ENCODE measurements around the gene COL6A2.

Gene COL6A2

DNA sequence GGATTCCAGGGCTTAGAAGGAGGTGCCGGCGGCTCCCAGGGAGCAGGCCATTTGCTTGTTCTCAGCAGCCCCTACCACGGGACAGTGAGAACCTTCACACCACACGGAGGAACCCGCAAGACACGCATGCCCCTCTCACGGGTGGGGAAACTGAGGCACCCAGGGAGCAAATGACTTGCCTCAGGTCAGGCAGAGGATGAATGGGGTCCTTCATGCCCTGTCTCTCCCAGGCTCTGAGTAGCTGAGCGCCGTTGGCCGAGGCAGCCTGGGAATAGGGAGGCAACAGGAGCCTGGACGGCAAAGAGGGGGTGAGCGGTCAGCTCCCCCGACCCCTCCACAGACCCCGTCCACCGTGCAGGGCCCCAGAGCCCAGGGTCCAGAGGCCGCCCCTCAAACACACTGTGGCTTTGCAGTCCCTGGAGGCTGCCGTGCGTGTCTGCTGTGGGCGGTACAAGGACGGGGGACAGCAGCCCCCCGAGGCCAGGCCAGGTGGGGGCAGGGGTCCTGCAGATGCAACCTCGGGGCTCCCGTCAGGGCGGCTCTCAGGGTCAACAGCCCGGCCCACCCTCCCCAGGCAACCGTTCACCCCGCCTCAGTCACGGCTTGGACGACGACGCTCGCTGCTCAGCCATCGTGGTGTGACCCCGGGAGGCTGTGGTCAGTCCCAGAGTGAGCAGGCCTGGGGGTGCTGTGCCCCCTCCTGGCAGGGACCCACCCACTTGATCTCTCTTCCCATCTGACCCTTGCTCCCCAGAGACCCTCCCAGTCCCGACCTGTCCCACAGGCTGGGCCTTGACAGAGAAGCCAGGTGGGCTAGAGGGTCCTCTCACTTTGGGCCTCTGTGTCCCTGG is 15.8 kb upstream of the COL6A2 start:
- peaks cover 8% of the 10 kb centered on the region for H3K9me3 ChIP-seq (ENCODE audit: insufficient read depth, low read depth, low read length)
- no peak overlapping the region for H4K12ac ChIP-seq (ENCODE audit: low read depth, low read length)
- H2AK5ac ChIP-seq (ENCODE audit: low read length) = no peak overlapping the region
- H3K14ac ChIP-seq (ENCODE audit: low read length) = no peak overlapping the region
- no peak overlapping the region for H4K8ac ChIP-seq (ENCODE audit: low read depth, low read length)
- no CpG with 5 or more reads among the region's 35 CpGs for WGBS (ENCODE audit: extremely low coverage, insufficient coverage, insufficient read length)
- no peak overlapping the region for H3K18ac ChIP-seq (ENCODE audit: low read length)
- H3K4me1 ChIP-seq (ENCODE audit: control insufficient read depth in 1 of 2, insufficient read depth in 2 of 2, low read length in 2 of 2) = peaks cover 2 to 9% of the 10 kb centered on the region in 2 experiments
- no peak overlapping the region for H3K9ac ChIP-seq (ENCODE audit: low read length)
- no peak overlapping the region for H2BK12ac ChIP-seq (ENCODE audit: low read length)
- no peak overlapping the region for H3K4me3 ChIP-seq (ENCODE audit: low read depth, low read length)
- no peak overlapping the region for H3K4ac ChIP-seq (ENCODE audit: low read depth, low read length)
- no peak overlapping the region for H3K4me2 ChIP-seq (ENCODE audit: low read length)
- H3K27ac ChIP-seq (ENCODE audit: low read depth, low read length) = no peak overlapping the region
- no peaks in the 10 kb centered on the region for H3K79me1 ChIP-seq (ENCODE audit: low read length)
- H2BK5ac ChIP-seq (ENCODE audit: low read depth, low read length, poor library complexity) = no peak overlapping the region
- no peaks in the 10 kb centered on the region for H3K36me3 ChIP-seq (ENCODE audit: control insufficient read depth in 1 of 2, insufficient read depth in 2 of 2, low read length in 2 of 2)
- no peaks in the 10 kb centered on the region for H3K79me2 ChIP-seq (ENCODE audit: control insufficient read depth, insufficient read depth, low read length, poor library complexity)
- no peak overlapping the region for H3K23ac ChIP-seq (ENCODE audit: low read length)
- H4K91ac ChIP-seq (ENCODE audit: low read depth, low read length) = no peak overlapping the region
- no peak for DNase-seq
- no peak overlapping the region for H2AFZ ChIP-seq (ENCODE audit: insufficient read depth, low read length, poor library complexity)
- no peak overlapping the region for H2BK120ac ChIP-seq (ENCODE audit: insufficient read depth, low read length, poor library complexity)
- no peaks in the 10 kb centered on the region for H3K27me3 ChIP-seq (ENCODE audit: insufficient read depth, low read length)

DNA sequence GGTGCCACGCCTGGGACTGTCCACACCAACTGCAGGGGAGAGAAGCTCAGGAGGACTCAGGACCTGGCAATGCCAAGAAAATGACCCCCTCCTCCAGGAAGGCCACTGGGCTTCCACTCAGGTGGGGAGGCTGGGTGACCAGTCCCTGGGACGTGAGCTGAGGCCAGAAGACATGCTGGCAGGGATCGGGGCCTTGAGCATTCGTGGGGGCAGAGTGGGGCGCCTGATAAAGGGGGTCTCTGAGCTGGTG is 15.3 kb upstream of the COL6A2 start:
- no peak overlapping the region for H3K27ac ChIP-seq (ENCODE audit: low read depth, low read length)

DNA sequence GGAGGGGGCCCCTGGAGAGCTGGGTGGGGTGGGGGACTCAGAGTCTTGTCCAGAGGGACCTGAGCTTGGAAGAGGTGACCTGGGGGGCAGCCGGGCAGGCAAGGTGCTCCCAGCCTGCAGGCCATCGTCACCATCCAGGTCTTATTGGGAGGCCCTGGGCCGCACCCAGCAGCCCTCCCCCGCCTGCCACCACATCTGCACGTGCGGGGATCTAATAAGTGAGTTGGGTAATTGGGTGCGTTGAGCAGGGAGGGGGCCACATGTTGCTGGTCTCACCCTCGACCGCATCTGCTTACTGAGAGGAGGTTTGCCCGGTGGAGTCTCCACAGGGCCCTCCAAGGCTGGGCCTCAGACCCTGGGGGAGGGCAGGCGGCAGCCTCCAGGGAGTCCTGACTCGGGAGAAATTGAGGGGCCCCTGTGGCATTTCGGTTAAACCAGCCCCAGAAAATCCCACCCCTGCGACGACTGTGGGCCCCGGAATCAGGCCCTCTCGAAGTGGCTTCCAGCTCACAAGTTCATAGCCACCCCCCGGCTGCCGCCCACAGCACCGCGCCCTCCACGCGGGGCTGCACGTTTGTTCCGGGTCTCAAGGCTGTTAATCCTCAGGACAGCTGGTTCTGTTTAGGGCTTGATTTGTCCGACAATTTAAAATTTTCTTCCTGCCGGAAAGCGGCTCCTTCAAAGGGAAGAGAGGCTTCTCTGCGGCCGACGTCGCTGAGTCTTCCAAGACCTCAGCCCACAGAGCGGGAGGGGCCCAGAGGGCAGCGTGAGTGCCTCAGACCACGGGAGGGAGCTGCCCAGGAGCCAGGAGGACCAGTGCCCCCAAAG is 14.7 kb upstream of the COL6A2 start:
- no CpG with 5 or more reads among the region's 35 CpGs for WGBS (ENCODE audit: extremely low coverage, insufficient coverage, insufficient read length)

More for the DNA sequence above, 15.3 kb upstream of the COL6A2 start:
- no peak overlapping the region for H2BK5ac ChIP-seq (ENCODE audit: low read depth, low read length, poor library complexity)
- no peak overlapping the region for H2BK12ac ChIP-seq (ENCODE audit: low read length)
- H3K4me1 ChIP-seq (ENCODE audit: control insufficient read depth in 1 of 2, insufficient read depth in 2 of 2, low read length in 2 of 2) = peaks cover 2 to 9% of the 10 kb centered on the region in 2 experiments
- H3K27me3 ChIP-seq (ENCODE audit: insufficient read depth, low read length) = no peaks in the 10 kb centered on the region
- H3K18ac ChIP-seq (ENCODE audit: low read length) = no peak overlapping the region
- no peak overlapping the region for H4K8ac ChIP-seq (ENCODE audit: low read depth, low read length)
- no peaks in the 10 kb centered on the region for H3K79me2 ChIP-seq (ENCODE audit: control insufficient read depth, insufficient read depth, low read length, poor library complexity)
- H2BK120ac ChIP-seq (ENCODE audit: insufficient read depth, low read length, poor library complexity) = no peak overlapping the region
- H3K36me3 ChIP-seq (ENCODE audit: control insufficient read depth in 1 of 2, insufficient read depth in 2 of 2, low read length in 2 of 2) = no peaks in the 10 kb centered on the region
- peaks cover 6% of the 10 kb centered on the region for H3K9me3 ChIP-seq (ENCODE audit: insufficient read depth, low read depth, low read length)
- H3K4me2 ChIP-seq (ENCODE audit: low read length) = no peak overlapping the region
- no peaks in the 10 kb centered on the region for H3K79me1 ChIP-seq (ENCODE audit: low read length)
- H2AK5ac ChIP-seq (ENCODE audit: low read length) = no peak overlapping the region
- no peak overlapping the region for H4K91ac ChIP-seq (ENCODE audit: low read depth, low read length)
- H3K14ac ChIP-seq (ENCODE audit: low read length) = no peak overlapping the region
- H3K9ac ChIP-seq (ENCODE audit: low read length) = no peak overlapping the region
- no peak overlapping the region for H3K23ac ChIP-seq (ENCODE audit: low read length)
- no peak overlapping the region for H3K4me3 ChIP-seq (ENCODE audit: low read depth, low read length)
- H4K12ac ChIP-seq (ENCODE audit: low read depth, low read length) = no peak overlapping the region
- WGBS (ENCODE audit: extremely low coverage, insufficient coverage, insufficient read length) = no CpG with 5 or more reads among the region's 5 CpGs
- H3K4ac ChIP-seq (ENCODE audit: low read depth, low read length) = no peak overlapping the region
- DNase-seq = no peak
- no peak overlapping the region for H2AFZ ChIP-seq (ENCODE audit: insufficient read depth, low read length, poor library complexity)

DNA sequence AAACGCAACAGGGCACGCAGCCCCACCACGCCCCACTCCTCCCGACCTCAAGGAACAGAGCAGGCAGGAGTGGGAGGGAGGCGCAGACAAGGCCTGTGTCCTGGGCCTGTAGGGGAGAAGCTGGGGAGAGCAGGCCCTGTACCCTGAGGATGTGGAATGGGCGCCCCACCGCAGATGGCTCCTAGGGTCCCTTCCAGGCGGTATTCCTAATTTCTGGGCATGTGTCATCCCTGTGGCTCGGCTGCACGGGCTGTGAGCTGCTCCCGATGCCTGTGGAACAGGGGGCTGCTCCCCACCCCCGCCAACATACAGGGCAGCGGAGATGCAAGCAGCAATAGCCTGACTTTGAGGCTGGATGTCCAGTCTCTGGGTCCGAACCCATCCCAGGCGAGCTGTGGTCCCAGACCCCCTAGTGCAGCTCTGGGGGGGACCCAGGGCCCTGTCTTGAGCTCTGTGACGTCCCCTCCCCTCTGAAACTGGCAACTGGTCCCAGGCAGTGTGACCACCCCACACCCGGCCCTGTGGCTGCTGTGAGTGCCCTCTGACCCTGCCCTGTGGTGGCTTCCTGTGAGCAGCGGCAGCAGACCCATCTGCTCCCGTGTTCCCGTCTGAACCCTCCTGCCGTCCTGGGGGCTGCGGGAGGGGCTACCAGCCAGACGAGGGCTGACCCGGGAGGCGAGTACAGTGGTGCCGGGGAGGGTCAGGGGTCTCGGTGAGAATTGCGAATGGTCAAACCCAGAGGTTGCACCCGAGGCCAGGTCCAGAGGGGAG is 13.9 kb upstream of the COL6A2 start:
- no peak overlapping the region for H3K27ac ChIP-seq (ENCODE audit: low read depth, low read length)
- H3K9me3 ChIP-seq (ENCODE audit: insufficient read depth, low read depth, low read length) = peaks cover 6% of the 10 kb centered on the region
- no peaks in the 10 kb centered on the region for H3K36me3 ChIP-seq (ENCODE audit: control insufficient read depth in 1 of 2, insufficient read depth in 2 of 2, low read length in 2 of 2)
- H3K4ac ChIP-seq (ENCODE audit: low read depth, low read length) = no peak overlapping the region
- no peak overlapping the region for H2BK12ac ChIP-seq (ENCODE audit: low read length)
- no peak overlapping the region for H4K91ac ChIP-seq (ENCODE audit: low read depth, low read length)
- no peaks in the 10 kb centered on the region for H3K27me3 ChIP-seq (ENCODE audit: insufficient read depth, low read length)
- no peaks in the 10 kb centered on the region for H3K79me1 ChIP-seq (ENCODE audit: low read length)
- no peak overlapping the region for H4K12ac ChIP-seq (ENCODE audit: low read depth, low read length)
- H3K4me3 ChIP-seq (ENCODE audit: low read depth, low read length) = no peak overlapping the region
- DNase-seq = no peak
- H4K8ac ChIP-seq (ENCODE audit: low read depth, low read length) = no peak overlapping the region
- H3K23ac ChIP-seq (ENCODE audit: low read length) = no peak overlapping the region
- H2BK120ac ChIP-seq (ENCODE audit: insufficient read depth, low read length, poor library complexity) = no peak overlapping the region
- H3K4me1 ChIP-seq (ENCODE audit: control insufficient read depth in 1 of 2, insufficient read depth in 2 of 2, low read length in 2 of 2) = peaks cover 2 to 8% of the 10 kb centered on the region in 2 experiments
- H2AK5ac ChIP-seq (ENCODE audit: low read length) = no peak overlapping the region
- H3K79me2 ChIP-seq (ENCODE audit: control insufficient read depth, insufficient read depth, low read length, poor library complexity) = no peaks in the 10 kb centered on the region
- no CpG with 5 or more reads among the region's 29 CpGs for WGBS (ENCODE audit: extremely low coverage, insufficient coverage, insufficient read length)
- no peak overlapping the region for H3K14ac ChIP-seq (ENCODE audit: low read length)
- H2BK5ac ChIP-seq (ENCODE audit: low read depth, low read length, poor library complexity) = no peak overlapping the region
- H2AFZ ChIP-seq (ENCODE audit: insufficient read depth, low read length, poor library complexity) = no peak overlapping the region
- no peak overlapping the region for H3K9ac ChIP-seq (ENCODE audit: low read length)
- H3K4me2 ChIP-seq (ENCODE audit: low read length) = no peak overlapping the region
- H3K18ac ChIP-seq (ENCODE audit: low read length) = no peak overlapping the region

More for the DNA sequence above, 14.7 kb upstream of the COL6A2 start:
- H3K9ac ChIP-seq (ENCODE audit: low read length) = no peak overlapping the region
- no peak for DNase-seq
- no peak overlapping the region for H3K4ac ChIP-seq (ENCODE audit: low read depth, low read length)
- no peaks in the 10 kb centered on the region for H3K36me3 ChIP-seq (ENCODE audit: control insufficient read depth in 1 of 2, insufficient read depth in 2 of 2, low read length in 2 of 2)
- no peak overlapping the region for H3K27ac ChIP-seq (ENCODE audit: low read depth, low read length)
- H3K4me2 ChIP-seq (ENCODE audit: low read length) = no peak overlapping the region
- no peak overlapping the region for H3K14ac ChIP-seq (ENCODE audit: low read length)
- H2BK5ac ChIP-seq (ENCODE audit: low read depth, low read length, poor library complexity) = no peak overlapping the region
- no peak overlapping the region for H2BK120ac ChIP-seq (ENCODE audit: insufficient read depth, low read length, poor library complexity)
- H3K27me3 ChIP-seq (ENCODE audit: insufficient read depth, low read length) = no peaks in the 10 kb centered on the region
- H3K4me3 ChIP-seq (ENCODE audit: low read depth, low read length) = no peak overlapping the region
- H3K23ac ChIP-seq (ENCODE audit: low read length) = no peak overlapping the region
- H3K79me1 ChIP-seq (ENCODE audit: low read length) = no peaks in the 10 kb centered on the region
- H2AK5ac ChIP-seq (ENCODE audit: low read length) = no peak overlapping the region
- peaks cover 2 to 9% of the 10 kb centered on the region in 2 experiments for H3K4me1 ChIP-seq (ENCODE audit: control insufficient read depth in 1 of 2, insufficient read depth in 2 of 2, low read length in 2 of 2)
- H2BK12ac ChIP-seq (ENCODE audit: low read length) = no peak overlapping the region
- H2AFZ ChIP-seq (ENCODE audit: insufficient read depth, low read length, poor library complexity) = no peak overlapping the region
- no peak overlapping the region for H4K8ac ChIP-seq (ENCODE audit: low read depth, low read length)
- no peak overlapping the region for H3K18ac ChIP-seq (ENCODE audit: low read length)
- no peak overlapping the region for H4K12ac ChIP-seq (ENCODE audit: low read depth, low read length)
- no peaks in the 10 kb centered on the region for H3K79me2 ChIP-seq (ENCODE audit: control insufficient read depth, insufficient read depth, low read length, poor library complexity)
- peaks cover 6% of the 10 kb centered on the region for H3K9me3 ChIP-seq (ENCODE audit: insufficient read depth, low read depth, low read length)
- no peak overlapping the region for H4K91ac ChIP-seq (ENCODE audit: low read depth, low read length)
